Posterior cingulate gyrus (tissue), 11 donors: ENCODE data around the gene MYO3B.

Experiments
- DNase-seq, 10 donors: peaks; one replicate each; pipeline versions ENCODE4 v3.0.0 to v3.0.0-alpha.2; 2020 to 2021; ENCODE audit warnings: mixed read lengths in 3 of 10
- intact Hi-C: fragments of 100-400 bp; cut with DNase I; formaldehyde crosslinking; loops from one replicate; pipeline ENCODE4 v1.15.1; 2023

The MYO3B gene

DNA sequence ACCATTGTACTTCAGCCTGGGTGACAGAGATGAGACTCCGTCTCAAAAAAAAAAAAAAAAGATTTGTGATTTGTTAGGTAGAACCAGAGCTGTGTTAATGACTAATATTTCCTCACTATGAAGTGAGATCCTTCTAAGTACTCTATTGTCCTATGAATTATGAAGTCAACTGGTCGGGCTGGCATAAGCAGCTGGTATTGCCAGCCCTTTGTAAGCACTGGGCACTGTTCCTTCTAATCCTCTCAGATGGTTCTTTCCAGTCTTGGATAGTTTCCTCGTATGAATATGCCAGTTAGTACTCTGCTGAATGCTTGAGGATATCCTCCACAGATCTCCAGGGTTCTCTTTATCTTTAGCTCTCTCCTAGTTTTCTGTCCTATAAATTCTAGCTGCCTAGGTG is 314.1 kb downstream of the MYO3B start:
- peak in 1 of 10 donors; percentile 25 for DNase-seq

DNA sequence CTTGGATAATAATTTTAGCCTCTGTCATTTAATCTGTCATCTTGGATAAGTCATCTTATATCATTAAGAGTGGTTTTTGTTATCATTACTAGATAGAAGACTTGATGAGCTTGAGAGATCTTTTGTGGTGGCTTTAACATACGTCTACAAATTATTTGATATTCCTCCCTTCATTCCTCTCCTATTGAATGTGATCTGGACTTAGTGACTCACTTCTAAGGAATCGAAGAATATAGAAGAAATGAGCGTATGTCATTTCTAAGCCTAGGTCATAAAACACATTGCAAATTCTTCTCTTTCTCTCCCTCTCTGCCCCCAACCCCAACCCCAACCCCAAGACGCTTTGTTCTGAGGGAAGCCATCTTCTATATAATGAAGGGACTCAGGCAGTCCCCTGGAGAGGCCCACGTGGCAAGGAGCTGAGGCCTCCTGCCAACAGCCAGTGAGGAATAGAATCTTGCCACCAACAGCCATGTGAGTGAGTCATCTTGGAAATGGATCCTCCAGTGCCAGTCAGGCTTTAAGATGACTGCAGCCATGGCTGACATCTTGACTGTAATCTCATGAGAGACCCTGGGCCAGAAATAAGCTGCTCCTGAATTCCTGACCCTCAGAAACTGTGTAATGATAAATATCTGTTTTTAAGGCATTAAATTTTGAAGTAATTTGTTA is 315.6 kb downstream of the MYO3B start:
- intact Hi-C loops, result no loop called here
- no peak for DNase-seq

More for the DNA sequence above, 314.1 kb downstream of the MYO3B start:
- intact Hi-C loops, result no loop called here

DNA sequence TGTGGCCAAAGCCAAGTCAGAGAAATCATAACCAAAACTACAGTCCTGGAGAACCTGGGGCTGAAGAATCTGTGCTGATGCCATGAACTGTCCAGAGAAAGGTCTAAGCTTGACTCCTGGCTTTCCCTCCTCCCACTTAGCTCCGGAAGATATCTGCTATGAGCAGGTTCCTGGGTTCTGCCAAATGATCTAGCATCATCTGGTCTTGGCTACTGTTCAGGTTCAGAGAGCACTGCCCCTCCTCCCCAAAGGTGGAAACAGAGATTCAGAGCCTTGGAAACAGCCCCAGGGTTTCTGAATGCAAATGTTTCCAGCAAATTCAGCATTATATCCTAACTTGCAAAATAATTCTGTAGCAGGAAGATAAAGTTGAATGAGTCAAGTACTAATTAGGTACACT is 317.9 kb downstream of the MYO3B start:
- DNase-seq, result no peak
- intact Hi-C loops, result no loop called here

DNA sequence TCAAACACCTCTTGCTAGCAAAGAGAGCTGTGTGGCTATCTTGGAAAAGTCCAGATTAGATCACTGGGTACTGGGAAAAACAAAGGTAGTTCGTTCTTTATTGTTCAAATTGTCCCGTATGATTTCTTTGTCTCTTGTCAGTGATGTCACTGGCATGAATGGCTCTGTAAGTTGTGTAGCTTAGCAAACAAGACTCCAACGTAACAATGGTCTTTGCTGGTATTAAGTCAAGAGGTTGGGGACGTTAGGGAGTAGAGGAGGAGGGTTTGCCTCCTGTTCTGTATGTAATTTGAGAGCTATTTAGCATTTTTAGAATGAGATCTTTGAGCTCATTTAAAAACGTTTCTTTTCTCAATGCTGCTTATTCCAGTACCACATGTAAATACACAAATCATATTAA is 320.7 kb downstream of the MYO3B start:
- intact Hi-C loops, result no loop called here
- no peak for DNase-seq

DNA sequence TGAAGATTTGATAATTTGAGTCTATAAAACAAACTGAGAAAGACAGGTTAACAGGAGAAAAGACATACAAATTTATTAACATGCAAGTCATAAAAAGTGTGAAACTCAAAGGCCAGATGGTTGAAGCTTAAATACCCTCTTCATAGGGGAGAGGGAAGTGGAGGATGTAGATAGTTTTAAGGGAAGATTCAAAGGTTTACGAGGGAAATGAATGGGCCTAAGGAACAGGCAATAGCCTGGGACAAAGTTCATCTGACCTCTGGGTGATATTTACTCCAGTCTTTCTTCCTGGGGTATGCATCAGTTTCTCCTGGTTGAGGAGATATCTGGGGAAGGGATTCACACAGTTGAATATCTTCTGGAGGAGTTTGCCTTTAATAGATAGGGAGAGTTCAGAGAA is 322.2 kb downstream of the MYO3B start:
- intact Hi-C loops, result no loop called here
- no peak for DNase-seq

DNA sequence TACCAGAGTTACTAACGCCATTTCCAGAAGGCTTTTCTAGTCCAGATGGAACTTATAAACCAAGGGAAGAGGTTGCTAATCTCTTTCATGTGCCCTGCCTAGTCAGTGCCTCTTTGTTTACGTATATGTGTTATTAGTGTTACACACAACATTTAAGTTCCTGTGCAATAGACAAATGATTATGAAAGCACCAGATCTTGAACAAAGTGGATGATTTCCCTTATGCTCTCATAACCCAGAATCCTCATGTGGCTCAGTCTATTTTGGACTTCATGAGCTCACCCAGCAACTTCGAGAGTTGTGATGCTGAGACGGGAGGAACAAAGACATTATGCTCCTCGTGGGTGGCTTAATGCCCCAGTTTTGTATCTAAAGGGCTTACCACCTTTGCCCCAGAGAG is 322.8 kb downstream of the MYO3B start:
- intact Hi-C loops, result no loop called here
- peak in 1 of 10 donors; percentile 24 for DNase-seq

DNA sequence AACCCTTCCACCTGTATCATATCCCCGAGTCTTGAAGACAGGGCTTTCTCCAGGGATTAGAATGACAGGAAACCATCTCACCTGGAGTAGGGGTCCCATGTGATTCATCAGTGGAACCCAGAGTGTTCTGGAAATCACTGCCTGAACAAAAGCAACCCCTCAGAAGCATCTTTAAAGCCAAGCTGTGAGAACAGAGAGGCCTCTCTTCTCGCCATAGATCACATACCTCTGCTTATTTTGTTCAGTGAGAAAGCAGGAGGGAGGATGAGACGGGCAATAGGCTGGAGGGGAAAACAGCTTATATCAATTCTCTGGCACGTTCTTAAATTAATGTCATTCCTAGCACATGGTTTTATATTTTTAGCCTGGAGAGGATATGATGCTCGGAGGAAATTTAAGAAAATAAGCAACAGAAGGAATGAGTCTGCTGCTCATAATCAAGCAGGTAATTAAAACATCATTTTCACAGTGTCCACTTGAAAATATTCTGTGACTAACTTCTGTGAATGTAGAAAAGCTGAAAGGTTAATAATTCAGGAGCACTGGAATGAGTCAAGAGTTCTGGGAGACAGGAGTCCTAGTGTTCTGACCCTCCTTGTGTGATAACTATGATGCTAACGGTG is 323.6 kb downstream of the MYO3B start:
- DNase-seq, result no peak
- intact Hi-C loops, result no loop called here

DNA sequence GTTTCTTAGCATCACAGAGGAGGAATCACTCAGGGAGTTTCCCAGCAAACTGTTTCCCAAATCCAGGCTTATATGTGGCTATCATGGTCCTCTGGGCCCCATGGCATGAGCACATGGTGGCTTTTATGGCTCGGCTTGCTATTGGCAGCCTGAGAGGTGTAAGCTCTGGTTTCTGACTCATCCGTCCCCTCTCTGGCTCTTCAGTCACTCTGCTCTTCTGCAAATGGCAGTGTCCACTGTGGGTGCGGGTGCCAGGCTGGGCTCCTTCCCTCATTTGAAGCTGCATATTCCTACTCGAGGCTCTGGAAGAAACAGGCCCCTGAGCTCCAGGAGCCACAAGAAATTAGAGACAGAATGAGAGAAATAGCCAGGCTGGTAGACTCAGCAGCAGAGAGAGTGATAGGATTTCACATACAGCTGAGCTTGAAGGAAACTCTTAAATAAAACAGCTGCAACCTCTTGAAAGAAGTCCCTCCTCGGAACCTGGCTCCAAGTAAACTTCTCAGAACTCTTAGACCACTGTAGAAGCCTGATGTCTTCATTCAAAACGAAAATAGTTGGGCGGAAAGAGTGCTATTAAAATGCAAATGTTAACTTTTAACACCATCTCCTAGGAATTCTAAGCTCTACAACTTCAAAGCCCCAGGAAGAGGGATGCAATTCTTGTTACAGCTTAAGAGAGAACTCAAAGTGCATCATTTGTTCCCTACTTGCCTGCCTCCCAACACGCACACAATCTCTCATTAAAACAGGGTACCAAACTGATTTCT is 324.6 kb downstream of the MYO3B start:
- intact Hi-C loops, result no loop called here
- DNase-seq, result no peak

DNA sequence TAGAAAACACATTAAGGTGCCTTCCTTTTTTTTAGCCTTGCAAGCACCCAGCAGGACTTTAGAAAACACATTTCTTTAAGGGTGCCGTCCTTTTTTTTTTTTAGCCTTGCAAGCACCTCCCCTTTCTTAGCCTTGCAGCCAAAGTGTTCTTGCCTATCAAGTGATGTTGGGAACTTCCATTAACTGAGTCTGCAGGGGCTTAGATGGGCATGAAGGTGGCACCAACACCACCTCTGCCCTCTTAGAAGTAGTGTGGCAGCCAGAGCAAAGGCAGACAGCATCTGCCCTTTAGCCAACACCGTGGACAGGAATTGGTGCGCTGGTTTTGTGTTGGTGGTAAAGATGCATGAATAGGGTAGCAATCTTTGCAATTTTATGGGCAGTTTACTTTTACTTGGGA is 325.6 kb downstream of the MYO3B start:
- DNase-seq, result no peak
- intact Hi-C loops, result no loop called here

DNA sequence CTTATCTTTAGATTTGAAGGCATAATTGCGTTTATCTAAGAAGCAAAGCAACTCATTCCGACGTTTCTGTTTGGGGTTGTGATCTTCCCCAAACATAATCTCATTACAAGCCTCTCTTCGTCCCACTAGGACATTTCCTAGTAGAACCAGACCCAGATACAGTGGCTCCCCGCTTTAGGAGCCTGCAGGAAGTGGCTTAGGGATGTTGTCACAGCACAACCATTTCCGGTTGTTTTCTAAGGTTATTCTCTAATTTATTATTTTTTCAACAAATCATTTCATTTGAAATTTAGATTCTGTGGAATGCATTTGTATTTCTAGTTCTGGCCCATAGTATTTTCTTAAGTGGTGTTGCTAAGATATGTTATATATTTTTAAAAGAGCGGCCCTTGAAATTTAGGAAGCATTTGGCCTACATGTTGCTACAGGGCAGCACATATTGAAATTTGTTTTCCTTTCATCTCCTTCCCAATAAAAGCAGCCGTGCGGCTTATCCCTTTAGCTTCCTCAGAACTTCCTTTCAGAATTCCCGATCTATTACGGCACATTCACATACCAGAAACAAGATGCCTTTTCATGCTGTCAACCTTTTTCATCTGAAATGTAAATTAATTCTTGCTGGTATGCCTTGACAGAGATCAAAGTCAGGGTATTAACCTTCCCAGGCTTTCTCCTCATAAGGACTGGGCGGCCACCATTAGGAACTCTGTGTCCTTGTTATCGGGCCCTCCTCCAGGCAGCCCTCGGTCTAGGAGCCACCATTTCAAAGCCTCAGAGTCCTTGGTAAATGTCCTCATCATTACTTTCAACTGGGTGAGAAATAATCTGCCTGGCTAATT is 326.2 kb downstream of the MYO3B start:
- DNase-seq, result no peak
- intact Hi-C loops, result no loop called here

DNA sequence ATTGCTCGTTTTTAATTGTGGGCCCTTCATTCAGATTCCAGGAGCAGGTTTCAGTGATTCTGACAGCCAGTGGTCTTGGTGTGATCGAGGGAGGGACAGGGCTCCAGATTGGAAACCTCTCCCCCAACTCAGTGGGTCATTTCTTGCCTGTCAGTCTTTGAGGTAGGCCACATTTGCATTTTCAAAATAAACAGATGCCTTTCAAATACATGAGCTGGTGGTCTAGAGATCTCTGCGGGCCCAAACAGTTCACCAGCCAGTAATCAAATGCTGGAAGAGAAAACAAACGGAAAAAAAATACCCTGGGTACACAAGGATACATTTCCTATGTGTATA is 326.8 kb downstream of the MYO3B start:
- DNase-seq, result no peak
- intact Hi-C loops, result no loop called here

DNA sequence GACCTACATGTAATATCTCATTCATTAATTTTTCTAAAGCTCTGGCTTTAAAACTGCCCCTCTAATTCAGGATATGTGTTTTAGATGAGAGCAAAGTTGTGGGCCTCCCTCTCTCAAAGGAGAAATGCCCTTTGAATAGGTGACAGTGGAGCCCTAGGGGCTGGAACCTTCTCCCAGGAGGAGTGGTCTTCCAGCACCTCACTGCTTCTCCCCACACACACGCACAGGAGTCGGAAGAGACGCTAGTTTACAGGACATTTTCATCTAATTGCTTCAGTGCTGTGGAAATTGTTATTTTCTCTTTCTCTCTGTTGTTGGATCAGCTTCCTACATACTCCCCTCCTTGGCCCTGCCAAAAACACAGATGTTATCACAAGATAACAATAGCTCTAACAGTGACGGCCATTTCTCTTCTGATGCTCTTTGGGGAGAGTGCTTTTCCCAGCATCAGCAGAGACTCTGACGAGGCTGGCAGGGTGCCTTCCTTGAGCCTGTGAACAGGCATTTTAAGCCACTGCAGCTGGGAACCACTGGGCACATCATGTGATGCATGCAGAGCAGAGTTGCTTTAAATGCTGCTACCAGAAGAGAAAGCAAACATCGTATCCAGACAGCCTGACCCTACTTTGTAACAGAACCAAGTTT is 327.8 kb downstream of the MYO3B start:
- DNase-seq, result peak; percentile 74 to 97 (median 90)
- intact Hi-C loops, result no loop called here

DNA sequence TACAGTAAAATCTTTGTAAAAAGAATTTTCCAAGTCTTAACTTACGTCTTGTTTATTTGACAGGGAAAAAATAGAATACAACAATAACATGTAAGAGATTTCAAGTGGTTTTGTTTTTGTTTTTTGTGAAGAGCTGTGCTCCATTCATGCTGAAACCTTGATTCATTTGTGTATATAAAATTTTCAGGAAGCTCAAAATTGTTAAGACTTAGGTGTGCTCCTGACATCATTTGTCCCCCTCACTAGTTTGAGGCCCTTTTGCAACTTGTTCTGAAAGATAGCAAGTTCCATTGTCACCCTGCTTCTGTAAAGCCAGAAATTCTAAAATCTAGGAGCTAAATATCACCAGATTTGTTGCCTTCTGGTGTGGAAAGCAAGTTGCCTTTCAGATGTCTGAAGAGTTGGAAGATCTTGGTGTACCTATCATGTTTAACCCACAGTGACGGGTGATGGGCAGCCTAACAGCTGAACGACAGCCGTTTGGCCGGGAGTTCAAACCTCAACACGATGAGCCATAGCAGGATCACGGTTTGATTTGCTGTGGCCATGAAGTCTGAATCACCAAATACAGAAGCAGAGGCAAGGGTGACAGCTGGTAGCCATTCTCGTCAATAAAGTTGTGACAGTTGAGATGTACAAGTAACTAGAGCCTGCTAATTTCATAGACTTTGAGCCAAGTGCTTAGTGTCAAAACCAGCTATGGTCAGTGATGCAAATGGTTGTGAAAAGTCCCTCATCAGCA is 331.7 kb downstream of the MYO3B start:
- DNase-seq, result no peak
- intact Hi-C loops, result no loop called here

DNA sequence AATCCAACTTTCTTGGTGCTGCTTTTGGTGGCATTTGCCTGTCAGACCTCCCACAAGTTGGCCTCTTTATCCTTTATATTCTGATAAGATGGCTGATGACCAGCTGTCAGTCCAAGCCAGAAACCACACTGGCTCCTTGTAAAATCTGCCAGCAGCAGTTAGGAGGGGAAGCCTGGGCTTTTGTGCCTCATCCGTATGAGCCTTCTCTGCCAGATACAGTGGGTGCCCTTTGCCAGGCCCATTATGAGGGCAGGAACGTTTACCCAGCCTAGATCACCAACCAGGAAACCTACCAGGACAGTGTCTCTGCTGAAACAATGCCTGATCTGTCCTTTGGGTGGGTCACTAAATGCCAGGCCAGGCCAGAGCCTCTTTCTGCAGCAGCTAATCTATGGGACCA is 334.3 kb downstream of the MYO3B start:
- intact Hi-C loops, result no loop called here
- peak in 8 of 10 donors; percentile 25 to 92 (median 55) for DNase-seq

DNA sequence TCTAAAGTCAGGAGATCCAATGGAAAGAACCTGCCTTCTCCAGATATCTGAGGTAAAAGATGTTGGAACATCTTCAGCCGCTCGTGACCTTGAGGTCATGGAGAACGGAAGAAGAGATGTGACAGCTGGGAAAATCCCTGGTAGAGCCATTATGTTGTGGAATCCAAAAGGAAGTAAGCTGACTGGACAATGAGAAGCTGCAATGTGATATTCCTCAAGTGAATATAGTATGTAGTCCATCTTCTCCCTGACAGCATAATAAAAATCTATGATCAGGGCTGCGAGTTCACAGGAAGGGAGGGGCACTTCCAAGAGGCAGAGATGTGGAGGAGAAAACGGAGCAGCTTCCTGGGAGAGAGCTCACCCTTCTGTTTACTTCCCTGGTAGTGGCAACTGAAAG is 336.2 kb downstream of the MYO3B start:
- intact Hi-C loops, result no loop called here

DNA sequence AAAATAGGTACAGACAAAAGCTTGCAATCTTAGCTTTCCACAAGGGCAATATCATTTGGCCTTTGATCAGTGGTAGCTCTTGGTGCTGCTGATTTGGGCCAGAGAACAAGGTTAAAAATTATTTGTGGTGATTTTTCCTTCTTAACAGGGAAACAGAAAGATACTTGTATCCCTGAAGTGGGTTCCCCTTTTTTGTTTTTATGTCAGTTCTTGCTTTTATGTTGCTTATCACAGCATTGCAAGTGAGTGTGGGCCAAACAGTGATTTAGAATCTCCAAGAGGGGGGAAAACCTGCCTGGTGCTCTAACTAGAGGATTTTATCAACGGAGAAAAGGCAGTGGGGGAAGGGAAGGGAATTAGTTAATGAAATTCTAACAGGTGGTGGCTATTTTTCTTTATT is 339.6 kb downstream of the MYO3B start:
- intact Hi-C loops, result no loop called here

More for the DNA sequence above, 336.2 kb downstream of the MYO3B start:
- no peak for DNase-seq

DNA sequence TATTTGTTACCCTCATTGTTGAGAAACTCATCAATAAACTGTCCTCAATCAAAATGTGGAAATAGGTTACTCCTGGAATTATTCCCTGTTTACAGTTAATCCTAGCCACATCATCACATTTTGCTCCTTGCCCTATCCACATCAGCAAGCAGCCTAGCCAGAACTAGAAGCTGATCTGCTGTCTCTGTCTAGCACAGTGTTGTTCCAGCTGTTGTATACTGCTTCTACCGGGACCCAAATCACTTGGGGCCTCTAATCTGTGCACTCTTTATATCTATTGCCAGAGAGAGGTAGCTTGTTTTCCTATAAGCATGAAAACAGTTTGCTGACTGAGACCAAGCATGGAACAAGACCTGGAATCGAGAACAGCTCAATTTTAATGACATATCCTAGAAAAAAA is 341.0 kb downstream of the MYO3B start:
- intact Hi-C loops, result no loop called here

More for the DNA sequence above, 339.6 kb downstream of the MYO3B start:
- no peak for DNase-seq

DNA sequence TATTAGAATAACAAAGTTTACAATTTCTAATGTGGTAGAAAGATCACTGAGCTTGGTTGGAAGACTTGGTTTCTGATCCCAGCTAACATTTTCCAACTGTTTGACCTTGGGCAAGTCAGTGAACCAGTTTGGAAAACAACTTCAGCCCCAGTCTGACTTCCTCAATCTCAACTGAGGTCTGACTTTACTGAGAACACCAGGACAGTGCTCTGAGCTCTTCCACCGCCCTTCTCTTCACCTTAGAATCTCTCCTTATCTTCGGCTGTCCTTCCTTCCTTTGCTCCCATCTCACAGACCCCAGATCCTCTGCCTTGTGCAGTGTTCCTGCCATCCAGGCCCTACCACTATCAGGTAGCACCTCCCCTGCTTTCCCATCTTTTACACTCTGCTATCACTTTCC is 343.4 kb downstream of the MYO3B start:
- intact Hi-C loops, result no loop called here
- no peak for DNase-seq

More for the DNA sequence above, 341.0 kb downstream of the MYO3B start:
- DNase-seq, result no peak

DNA sequence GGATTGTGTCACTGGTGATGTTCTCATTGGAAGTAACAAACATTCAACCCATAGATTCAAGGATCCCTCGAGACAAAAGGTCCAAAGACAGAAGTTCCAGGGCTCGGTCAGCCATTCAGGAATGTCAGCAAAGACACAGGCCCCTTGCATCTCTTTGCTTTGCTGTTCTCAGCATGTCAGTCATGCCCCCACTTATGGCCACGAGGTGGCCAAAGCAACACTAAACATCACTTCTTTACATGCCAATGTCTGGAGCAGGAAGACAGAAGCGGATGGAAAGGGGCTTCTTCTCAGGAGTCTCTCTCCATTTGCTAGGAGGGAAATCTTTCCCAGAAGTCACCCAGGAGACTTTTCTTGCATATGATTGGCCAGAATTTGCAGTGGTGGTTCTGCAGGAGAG is 345.6 kb downstream of the MYO3B start:
- intact Hi-C loops, result no loop called here
- no peak for DNase-seq
